HG03571 (cell line): ENCODE data around the gene RGL3.
"Not testable (repeated sequence)": the region's sequence is repeated elsewhere in the genome, so short reads cannot be mapped to it uniquely, and the experiment has no call there.

Experiments
- ATAC-seq: cut with Tn5 transposase; IDR thresholded peaks from one replicate; pipeline ENCODE4 v1.9.1; 2021; ENCODE audit not compliant: unreplicated experiment

RGL3 gene

DNA sequence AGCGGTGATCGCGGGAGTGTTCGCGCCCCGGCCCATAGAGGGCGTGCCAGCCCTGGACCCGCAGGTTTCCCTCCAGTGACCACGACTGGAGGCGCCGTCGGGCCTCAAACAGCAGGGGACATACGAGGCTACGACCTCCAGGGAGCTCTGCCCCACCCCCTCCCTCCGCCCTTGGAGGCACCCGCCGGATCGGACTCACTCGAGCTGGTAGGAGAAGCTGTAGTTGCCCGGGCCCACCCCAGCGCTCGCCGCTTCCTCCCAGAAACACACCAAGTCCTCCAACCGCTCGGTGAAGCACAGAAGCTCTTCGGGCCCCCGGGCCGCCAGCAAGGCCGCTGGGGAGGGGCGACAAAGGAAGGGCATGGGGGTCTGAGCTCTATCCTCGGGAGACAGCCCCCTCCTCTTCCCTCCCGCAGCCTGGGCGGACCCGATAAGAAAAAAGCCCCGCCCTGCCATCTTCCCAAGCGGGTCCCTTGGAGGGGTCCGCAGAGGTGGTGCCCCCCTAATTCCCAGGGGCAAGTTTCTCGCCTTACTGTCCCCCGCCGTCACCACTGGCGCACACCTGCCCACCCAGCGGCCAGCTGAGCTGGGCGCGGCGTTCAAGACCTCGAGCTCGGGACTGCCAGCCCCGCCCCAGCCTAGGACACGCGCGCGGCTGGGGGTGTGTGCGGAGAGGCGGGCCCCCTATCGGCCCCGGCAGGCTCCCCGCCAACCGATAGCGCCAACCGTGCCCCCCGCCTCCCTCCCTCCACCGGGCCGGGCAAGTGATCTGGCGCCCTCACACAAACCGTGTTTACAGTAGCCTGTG is 36.0 kb downstream of the RGL3 start:
- ATAC-seq = no peak

DNA sequence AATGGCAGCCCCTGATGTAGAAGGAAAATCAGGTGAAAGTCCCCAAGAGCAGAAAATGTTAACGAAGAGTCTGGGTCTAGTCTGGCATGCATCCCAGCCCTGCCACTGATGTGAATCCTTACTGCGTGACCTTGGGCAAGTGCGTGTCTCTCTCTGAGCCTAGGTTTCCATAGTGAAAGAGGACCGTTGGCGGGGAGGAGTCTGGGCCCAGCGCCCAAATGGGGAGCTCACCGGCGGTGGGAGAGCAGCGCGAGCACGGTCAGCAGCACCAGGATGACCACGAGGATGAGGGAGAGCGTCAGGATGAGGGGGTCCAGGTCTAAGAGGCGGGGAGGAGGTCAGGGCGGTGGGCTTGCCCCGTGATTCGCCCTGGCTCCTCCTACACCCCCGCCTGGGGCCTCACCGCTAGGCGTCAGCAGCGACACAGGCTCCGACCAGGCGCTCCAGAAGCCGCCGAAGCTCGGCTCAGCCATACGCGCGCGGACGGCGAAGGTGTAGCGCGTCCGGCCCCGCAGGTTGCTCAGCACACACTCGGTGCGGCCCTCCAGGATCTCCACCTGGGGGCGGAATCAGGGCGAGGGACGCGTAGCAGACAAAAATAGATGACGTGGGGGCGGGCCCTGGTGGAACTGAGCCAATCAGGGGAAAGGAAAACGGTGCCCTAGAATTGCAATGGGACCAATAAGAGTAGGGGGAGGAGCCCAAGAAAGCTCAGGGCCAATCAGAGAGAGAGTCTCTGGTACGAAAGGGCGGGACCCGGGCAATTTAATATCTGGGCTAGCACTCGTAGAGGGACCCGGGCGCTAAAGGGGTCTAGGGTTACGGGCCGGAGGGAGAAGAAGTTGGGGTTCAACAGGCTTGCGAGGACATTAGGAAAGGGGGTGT is 38.2 kb downstream of the RGL3 start:
- peak; percentile 58 for ATAC-seq

DNA sequence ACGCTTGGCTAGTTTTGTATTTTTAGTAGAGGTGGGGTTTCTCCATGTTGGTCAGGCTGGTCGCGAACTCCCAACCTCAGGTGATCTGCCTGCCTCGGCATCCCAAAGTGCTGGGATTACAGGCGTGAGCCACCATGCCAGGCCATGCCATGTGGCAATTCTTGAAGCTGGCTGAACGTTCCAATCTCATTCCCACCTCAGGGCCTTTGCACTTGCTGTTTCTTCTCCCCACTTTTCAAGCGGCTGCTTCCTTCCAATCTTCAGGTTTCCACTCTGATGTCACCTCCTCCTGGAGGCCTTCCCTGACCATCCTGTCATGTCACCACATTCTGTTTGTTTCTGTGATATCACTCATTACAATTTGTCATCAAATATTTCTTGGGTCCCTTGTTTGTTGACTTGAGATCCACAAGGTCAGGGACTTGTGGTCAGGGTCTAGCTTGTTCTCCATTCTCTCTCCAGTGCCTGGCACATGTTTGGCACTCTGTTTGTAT is 39.2 kb downstream of the RGL3 start:
- ATAC-seq = no peak

DNA sequence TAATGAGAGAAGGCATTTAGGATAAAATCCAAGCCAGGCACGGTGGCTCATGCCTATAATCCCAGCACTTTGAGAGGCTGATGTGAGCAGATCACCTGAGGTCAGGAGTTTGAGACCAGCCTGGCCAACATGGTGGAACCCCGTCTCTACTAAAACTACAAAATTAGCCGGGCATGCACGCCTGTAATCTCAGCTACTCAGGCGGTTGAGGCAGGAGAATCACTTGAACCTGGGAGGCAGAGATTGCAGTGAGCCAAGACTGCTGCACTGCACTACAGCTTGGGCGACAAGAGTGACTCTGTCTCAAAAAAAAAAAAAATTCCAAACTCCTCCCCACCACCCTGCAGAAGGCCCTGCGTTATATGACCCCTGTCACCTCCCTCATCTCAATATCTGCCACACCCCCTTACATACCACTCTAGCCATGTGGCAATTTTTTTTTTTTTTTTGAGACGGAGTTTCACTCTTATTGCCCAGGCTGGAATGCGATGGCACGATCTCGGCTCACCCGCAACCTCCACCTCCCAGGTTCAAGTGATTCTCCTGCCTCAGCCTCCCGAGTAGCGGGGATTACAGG is 39.8 kb downstream of the RGL3 start:
- not testable (repeated sequence) for ATAC-seq

DNA sequence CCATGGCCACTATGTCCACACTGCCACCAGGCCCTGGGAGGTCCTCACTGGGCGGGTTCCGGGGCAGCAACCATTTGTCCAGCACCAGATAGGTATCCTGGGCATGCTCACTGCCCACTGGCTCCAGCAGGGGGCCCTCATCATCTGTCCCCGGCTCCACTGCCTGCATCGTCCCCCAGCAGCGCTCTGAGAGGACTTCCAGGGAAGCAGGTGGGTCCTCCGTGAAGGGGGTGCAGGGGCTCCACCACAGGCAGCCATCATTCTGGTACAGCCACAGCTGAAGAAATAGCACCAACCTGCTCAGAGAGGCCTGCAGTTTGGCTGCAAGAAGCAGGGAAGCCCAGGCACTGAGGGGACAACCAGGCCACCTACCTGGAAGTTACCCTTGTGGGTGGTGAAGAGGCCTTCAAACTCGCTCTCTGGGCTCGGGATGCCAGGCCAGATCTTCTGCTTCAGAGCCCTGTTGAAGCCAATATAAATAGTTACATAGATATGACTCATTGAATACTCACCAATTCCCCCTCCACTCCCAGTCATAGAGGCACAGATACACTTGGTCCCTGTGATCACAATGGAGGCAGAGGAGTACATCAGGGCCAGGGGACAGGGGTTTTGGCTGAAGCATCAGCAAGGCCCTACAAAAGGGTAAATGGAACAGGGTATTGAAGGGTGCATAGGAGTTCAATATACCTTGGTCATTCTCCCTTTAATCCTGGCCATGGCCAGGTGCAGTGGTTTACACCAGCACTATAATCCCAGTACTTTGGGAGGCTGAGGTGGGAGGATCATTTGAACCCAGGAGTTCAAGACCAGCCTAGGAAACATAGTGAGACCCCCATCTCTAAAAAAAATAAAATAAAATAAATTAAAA is 40.6 kb downstream of the RGL3 start:
- no peak for ATAC-seq

DNA sequence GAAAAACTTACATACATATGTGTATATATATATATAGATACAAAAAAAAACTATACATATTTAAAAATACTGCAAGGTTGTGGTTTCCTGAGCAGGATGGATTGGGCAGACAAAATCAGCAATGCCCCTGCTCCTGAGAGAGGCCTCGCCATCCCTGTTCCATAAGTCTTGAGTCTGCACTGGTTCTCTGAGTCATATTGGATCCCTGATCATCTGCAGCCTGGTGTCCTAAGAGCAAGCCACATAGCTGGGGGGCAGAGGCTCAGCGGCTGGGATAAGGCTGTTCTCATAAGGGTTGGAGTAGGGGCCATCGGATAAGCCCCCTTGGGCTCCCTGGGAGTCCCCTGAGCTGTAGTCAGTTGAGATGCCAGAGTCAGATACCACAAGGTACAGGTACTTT is 41.4 kb downstream of the RGL3 start:
- ATAC-seq = no peak

DNA sequence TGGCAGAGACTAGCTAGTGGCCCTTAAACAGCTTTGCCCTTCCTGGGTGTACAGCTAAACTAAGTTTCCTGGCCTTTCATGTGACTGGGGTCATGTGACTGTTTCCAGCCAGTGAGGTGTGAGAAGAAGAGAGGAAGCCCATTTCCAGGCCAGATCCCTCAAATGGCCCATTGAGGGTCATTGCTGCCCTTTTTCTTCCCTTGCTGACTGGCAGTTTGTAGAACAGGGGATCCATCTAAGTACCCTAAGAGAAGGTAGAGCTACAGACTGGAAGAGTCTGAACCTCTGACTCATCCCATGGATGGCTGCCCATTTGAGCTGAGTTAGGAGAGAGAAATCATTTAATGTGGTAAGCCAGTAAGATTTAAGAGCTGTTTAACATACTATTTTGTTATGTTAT is 41.9 kb downstream of the RGL3 start:
- ATAC-seq = no peak

DNA sequence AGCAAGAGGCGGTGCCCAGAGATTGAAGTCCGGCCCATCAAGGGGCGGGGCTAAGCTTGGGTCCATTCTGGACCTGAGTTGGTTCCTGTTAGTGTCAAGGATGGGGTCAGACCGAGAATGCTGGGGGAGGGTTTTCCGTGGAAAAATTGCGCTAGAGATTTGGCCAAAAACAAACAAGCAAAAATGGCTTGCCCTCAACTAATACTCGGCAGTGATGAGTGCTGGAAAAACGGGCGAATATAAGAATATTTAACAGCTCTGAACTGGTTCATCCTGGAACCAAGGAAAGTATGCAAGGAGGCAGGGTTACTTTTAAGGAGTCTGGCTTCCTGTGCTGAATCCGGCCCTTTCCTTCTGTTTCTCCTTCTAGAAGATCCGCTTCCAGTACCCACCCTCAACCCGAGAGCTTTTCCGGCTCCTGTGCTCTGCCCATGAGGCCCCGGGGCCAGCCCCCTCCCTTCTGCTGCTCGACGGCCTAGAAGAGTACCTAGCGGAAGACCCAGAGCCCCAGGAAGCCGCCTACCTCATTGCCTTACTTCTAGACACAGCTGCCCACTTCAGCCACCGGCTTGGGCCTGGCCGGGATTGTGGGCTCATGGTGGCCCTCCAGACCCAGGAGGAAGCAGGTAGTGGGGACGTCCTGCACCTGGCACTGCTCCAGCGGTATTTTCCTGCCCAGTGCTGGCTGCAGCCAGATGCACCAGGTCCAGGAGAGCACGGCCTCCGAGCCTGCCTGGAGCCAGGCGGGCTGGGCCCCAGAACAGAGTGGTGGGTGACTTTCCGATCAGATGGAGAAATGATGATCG is 43.8 kb downstream of the RGL3 start:
- ATAC-seq = no peak

DNA sequence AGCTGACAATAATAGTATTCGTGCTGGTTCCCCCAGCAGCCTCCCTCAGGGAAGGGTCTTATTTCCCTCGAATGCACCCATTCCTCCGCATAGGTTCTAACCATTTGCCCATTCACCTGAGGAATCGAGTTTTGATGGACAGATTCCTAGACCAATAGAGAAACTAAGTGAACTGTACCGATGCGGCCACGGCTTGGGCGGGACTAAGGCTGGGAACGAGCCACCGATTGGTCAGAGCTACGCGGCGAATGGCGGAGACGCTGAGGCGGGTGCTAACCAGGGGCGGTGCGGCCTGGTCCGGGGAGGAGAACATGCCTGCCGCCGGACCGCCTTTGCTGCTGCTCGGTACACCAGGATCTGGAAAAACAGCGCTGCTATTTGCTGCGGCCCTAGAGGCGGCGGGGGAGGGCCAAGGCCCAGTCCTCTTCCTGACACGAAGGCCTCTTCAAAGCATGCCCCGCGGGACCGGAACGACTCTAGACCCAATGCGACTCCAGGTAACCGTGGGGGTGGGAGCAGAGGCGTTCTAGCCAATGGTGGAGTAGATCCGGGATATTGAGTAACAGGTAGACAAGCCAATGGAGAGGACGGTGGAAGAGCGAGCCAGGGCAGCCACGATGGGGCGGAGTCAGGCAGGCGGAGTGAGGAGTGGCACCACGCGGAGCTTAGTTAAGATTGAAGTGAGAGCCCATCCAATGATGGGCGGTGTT is 44.5 kb downstream of the RGL3 start, which contains the start of gene SWSAP1:
Gene SWSAP1 (plus strand): TSS at position 234 of the 710 bp plus-strand sequence. CDS start 15 bp downstream, at position 249.
- peak; percentile 83 for ATAC-seq

DNA sequence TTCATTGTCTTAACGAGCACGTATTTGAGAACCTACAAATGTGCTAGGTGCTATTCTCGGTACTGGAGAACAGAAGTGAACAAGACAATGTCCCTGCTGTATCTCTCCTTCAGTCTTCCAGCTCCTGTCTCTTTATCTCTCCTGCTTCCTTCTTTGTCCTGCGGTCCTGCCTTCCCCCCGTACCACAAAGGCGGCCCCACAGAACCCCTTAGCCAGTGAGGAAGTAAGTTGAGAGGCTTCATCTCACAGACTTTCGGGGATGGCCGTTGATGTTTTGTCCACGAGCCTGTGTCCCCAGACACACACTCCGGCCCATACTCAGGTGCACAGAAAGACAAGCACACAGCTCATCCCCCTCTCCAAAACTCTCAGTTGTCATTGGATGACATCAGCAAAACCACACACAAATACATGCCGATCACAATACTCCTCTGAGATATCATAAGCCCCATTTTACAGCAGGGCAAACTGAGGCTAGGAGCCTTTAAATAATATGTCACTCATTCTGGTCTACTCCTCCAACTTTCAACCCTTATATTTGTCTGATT is 45.2 kb downstream of the RGL3 start:
- ATAC-seq = no peak

DNA sequence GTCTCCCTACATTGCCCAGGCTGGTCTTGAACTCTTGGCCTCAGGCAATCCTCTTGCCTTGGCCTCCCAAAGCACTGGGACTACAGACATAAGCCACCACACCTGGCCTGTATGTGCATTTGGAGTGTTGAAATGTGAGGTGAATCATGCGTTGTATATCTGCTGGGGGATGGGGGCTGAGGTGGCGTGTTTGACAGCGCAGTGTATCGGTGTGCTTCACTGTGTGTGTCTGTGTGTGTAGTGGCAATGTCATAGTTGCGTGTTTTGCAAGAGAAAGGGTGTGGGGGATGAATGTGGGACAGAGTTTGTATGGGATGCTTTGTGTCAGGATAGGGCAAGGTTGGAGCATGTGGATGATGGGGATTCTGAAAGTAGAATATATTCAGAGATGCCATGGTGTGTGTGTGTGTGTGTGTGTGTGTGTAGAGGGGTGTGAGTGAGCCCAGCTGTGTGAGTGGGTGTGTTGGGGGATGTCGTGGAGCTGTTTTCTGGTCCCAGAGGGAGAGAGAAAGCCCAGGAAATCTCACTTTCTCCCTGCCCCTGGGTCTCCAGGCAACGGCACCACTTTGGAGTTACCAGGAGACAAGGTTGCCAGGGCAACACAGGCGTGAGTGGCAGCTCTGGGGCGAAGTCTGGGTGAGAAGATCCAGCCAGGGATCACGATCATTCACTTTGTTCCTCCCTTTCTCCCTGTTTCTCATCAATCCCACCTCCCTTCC is 45.8 kb downstream of the RGL3 start:
- ATAC-seq = no peak

DNA sequence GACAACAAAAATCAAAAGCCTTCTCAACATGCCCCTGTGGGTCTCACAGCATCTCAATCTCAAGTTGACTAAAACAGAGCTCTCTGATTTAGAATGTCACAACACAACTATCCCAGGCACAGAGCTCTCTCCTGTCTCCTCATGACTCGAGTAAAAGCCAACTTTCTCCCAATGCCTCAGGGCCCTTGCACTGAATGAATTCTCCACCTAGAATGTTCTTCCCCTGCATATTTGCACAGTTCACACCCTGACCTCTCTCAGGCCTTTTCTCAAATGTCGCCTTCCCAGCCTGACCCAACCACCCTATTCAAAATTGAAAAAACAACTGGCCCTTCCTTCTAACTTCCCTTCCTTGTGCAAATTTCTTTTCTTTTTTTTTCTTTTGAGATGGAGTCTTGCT is 48.4 kb downstream of the RGL3 start:
- no peak for ATAC-seq

DNA sequence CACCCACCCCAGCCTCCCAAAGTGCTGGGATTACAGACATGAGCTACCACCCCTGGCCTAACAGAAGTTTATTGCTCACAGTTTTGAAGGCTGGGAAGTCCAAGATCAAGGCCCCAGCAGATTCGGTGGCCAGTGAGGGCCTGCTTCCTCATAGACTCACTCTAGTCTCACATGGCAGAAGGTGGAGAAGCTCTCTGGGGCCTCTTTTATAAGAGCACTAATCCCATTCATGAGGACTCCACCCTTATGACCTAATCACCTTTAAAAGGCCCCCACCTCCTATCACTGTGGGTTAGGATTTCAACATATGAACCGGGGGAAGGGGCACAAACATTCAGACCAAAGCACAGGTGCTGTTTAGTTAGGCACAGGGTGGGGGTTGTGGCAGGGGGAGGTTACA is 51.6 kb downstream of the RGL3 start:
- no peak for ATAC-seq

DNA sequence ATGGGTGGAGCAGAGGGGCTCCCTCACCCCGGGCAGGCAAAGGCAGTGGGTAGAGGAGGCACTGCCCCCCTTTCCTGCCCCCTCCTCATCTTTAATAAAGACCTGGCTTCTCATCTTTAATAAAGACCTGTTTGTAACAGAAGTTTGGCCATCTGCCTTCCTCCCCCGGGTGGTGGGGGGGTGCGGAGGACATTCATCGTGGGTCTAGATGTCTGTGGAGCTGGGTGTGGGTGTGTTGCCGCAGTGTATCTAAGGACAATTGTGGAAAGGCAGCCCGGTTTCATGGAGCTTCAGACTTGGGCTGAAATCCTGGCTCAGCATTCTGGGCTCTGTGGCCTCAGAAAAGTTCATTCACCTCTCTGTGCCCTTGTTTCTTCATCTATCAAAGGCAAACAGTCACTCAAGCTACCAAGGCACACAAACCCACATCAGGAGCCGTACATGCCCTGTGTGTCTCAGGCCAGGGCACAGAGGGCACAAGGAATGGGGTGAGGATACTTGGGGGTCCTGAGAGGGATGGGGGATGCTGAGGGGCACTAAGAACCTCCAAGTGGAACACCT is 53.5 kb downstream of the RGL3 start:
- no peak for ATAC-seq

DNA sequence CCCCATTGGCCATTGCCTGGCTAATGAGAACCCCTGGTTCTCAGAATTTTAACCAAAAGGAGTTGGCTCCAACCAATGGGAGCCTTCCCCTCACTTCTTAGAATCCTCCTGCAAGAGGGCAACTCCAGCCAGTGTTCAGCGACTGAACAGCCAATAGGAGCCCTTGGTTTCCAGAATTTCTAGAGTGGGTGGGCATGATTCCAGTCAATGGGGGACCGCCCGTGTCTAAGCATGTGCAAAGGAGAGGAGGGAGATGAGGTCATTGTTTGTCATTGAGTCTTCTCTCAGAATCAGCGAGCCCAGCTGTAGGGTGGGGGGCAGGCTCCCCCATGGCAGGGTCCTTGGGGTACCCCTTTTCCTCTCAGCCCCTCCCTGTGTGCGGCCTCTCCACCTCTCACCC is 54.2 kb downstream of the RGL3 start:
- ATAC-seq = no peak

DNA sequence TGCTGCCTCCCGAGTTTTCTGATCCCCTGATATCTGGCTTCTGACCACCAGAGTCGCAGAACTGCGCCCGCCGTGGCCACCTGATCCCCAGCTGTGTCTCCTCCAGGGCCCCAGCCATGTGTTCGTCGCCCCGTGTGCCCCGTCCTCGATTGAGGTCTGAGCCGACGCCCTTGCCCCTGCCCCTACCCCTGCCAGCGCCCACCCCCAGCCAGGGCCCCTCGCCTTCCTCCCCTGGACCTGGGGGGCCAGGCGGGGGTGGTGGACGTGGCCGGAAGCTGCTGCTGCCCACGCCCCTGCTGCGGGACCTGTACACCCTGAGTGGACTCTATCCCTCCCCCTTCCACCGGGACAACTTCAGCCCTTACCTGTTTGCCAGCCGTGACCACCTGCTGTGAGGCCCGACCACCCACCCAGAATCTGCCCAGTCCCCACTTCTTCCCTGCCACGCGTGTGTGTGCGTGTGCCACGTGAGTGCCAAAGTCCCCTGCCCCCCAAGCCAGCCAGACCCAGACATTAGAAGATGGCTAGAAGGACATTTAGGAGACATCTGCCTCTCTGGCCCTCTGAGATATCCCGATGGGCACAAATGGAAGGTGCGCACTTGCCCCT is 54.7 kb downstream of the RGL3 start:
- no peak for ATAC-seq

DNA sequence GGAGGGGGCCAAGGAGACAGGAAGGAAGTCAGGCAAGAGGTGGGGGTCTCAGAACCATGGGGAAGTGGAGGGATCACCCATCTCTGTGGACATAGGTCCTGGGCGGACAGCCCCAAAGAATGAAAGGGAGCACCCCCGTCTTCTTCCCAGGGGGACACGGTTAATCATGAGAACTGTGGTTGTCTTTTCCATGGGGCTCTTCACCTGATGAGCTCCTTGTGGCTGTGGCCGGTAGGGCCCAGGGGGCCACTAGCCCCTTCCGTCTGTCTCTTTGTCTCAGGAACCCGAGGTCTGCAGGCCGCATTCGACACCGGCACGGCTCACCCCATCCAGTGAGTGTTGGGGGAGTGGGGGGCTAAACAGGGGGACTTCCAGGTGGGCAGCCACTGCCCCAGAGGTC is 55.2 kb downstream of the RGL3 start:
- no peak for ATAC-seq
